Mesodermal cell (in vitro differentiated cells): ENCODE measurements around the gene RNF225.
"Not testable (repeated sequence)": the region's sequence is repeated elsewhere in the genome, so short reads cannot be mapped to it uniquely, and the experiment has no call there.

Experiments
- H3K27ac ChIP-seq: 2 replicates; pipeline ENCODE4 v1.7.0; 2013; ENCODE audit warnings: mild to moderate bottlenecking, low read depth, low read length, moderate library complexity; ENCODE audit not compliant: severe bottlenecking
- H3K36me3 ChIP-seq: 2 replicates; pipeline ENCODE4 v1.7.1; 2013; ENCODE audit warnings: mild to moderate bottlenecking, low read length, moderate library complexity; ENCODE audit not compliant: control insufficient read depth, insufficient read depth
- H3K4me1 ChIP-seq: one replicate; pipeline ENCODE4 v1.7.1; 2013; ENCODE audit warnings: mild to moderate bottlenecking, low read length; ENCODE audit not compliant: insufficient read depth, control insufficient read depth, poor library complexity, severe bottlenecking
- H3K4me3 ChIP-seq: 2 replicates; pipeline ENCODE4 v1.7.0; 2013; ENCODE audit warnings: low read length, control low read depth, mild to moderate bottlenecking; ENCODE audit not compliant: insufficient read depth, poor library complexity, severe bottlenecking; ENCODE audit errors: extremely low read depth
- H3K9me3 ChIP-seq: 2 replicates; pipeline ENCODE4 v1.7.1; 2013; ENCODE audit warnings: mild to moderate bottlenecking, low read length, moderate library complexity; ENCODE audit not compliant: control insufficient read depth
- WGBS, 2 experiments: methylation state at CpG; one replicate each; pipeline ENCODE4 v1.1.5; 2013; ENCODE audit warnings: missing lambda C conversion rate in 2 of 2; ENCODE audit not compliant: insufficient coverage in 2 of 2; 5-methylcytosine and 5-hydroxymethylcytosine counted together

RNF225 gene

GRCh38 chr19:58429745-58430144 lies 34.3 kb downstream of the RNF225 start:
- Histone ChIP-seq H3K4me1 (no peaks in the 10 kb centered on the region), H3K4me3 (no peak overlapping the region), H3K9me3 (peaks cover 60% of the 10 kb centered on the region), H3K27ac (no peak overlapping the region), H3K36me3 (peaks cover 30% of the 10 kb centered on the region)

GRCh38 chr19:58434217-58434616 lies 38.8 kb downstream of the RNF225 start:
- Histone ChIP-seq H3K9me3 (peaks cover 67% of the 10 kb centered on the region), H3K27ac (no peak overlapping the region), H3K4me1 (no peaks in the 10 kb centered on the region), H3K36me3 (peaks cover 47% of the 10 kb centered on the region), H3K4me3 (no peak overlapping the region)
- 100% methylated on average over 1 of the region's 2 CpGs; no CpG with 5 or more reads in 1 of the 2 experiments for WGBS, 2 experiments

- H3K9me3 ChIP-seq, result peaks cover 33% of the 10 kb centered on the region
- peak within 1 kb of the TSS; percentile 69 for H3K27ac ChIP-seq
- 25 to 27% methylated on average over 57 to 59 of the region's 59 CpGs for WGBS, 2 experiments
- H3K4me3 ChIP-seq, result peak within 1 kb of the TSS; percentile 48
- no peaks in the 10 kb centered on the region for H3K4me1 ChIP-seq
- peaks cover 16% of the 10 kb centered on the region for H3K36me3 ChIP-seq
These were observed 44.4 kb downstream of the RNF225 start, which contains the start of gene ZNF132 for GRCh38 chr19:58439576-58440554. Gene ZNF132 (minus strand): TSS chr19:58440153. CDS start chr19:58439821, 332 bp downstream.

GRCh38 chr19:58440556-58440955 lies 45.1 kb downstream of the RNF225 start:
- Histone ChIP-seq H3K4me1 (no peaks in the 10 kb centered on the region), H3K4me3 (peak overlapping the region; percentile 48), H3K27ac (peak overlapping the region; percentile 69), H3K36me3 (peaks cover 9% of the 10 kb centered on the region), H3K9me3 (peaks cover 26% of the 10 kb centered on the region)
- WGBS, 2 experiments, result 72 to 85% methylated on average over 11 to 22 of the region's 31 CpGs

GRCh38 chr19:58442986-58443385 lies 47.5 kb downstream of the RNF225 start:
- H3K4me3 ChIP-seq, H3K36me3 ChIP-seq, H3K4me1 ChIP-seq, H3K27ac ChIP-seq: not testable (repeated sequence)
- peaks cover 28% of the 10 kb centered on the region for H3K9me3 ChIP-seq
- 83 to 85% methylated on average over 7 of the region's 7 CpGs for WGBS, 2 experiments
